OCI-LY3 (cell line): ENCODE measurements around the gene RBM34.
"Not testable (repeated sequence)": the region's sequence is repeated elsewhere in the genome, so short reads cannot be mapped to it uniquely, and the experiment has no call there.

Source experiments
- H2AFZ ChIP-seq: fragments of 200-600, 300-600 bp; shearing (Covaris generic); 2 replicates; pipeline ENCODE4 v1.6.0; 2014; ENCODE audit warnings: antibody characterized with exemption, low read depth, low read length
- H3K27ac ChIP-seq: fragments of 200-600, 300-600 bp; sonication (generic); 2 replicates; pipeline ENCODE4 v1.5.1; 2014; ENCODE audit warnings: mild to moderate bottlenecking, low read length, moderate library complexity, mixed read lengths
- H3K27me3 ChIP-seq: fragments of 200-600, 300-600 bp; sonication (generic); 2 replicates; pipeline ENCODE4 v1.6.1; 2014; ENCODE audit warnings: low read depth, low read length, mixed read lengths
- H3K36me3 ChIP-seq: fragments of 200-600, 300-600 bp; sonication (generic); replicated peaks from 2 replicates; pipeline ENCODE3; 2014; ENCODE audit warnings: low read depth, low read length, mixed read lengths
- H3K4me1 ChIP-seq: fragments of 300-600, 200-600 bp; sonication (generic); 2 replicates; pipeline ENCODE4 v1.6.1; 2014; ENCODE audit warnings: low read length, mixed read lengths
- H3K4me2 ChIP-seq: fragments of 200-600, 300-600 bp; sonication (generic); 2 replicates; pipeline ENCODE4 v1.6.1; 2014; ENCODE audit warnings: low read length, mixed read lengths
- H3K4me3 ChIP-seq: fragments of 300-600, 200-600 bp; sonication (generic); 2 replicates; pipeline ENCODE4 v1.5.1; 2014; ENCODE audit warnings: antibody characterized with exemption, mild to moderate bottlenecking, low read length, moderate library complexity
- H3K79me2 ChIP-seq: fragments of 300-600, 200-600 bp; shearing (Covaris generic); 2 replicates; pipeline ENCODE4 v1.6.1; 2014; ENCODE audit warnings: mild to moderate bottlenecking, low read length, mixed read lengths
- H3K9ac ChIP-seq: fragments of 300-600, 200-600 bp; shearing (Covaris generic); 2 replicates; pipeline ENCODE4 v1.6.0; 2014; ENCODE audit warnings: mild to moderate bottlenecking, low read length, moderate library complexity
- H3K9me3 ChIP-seq: fragments of 200-600, 300-600 bp; shearing (Covaris generic); 2 replicates; pipeline ENCODE4 v1.6.1; 2014; ENCODE audit warnings: low read length, mixed read lengths; ENCODE audit not compliant: insufficient read depth
- H4K20me1 ChIP-seq: fragments of 200-600, 300-600 bp; sonication (generic); 2 replicates; pipeline ENCODE4 v1.6.1; 2016; ENCODE audit warnings: low read length, mixed read lengths; ENCODE audit not compliant: insufficient read depth
- CTCF ChIP-seq: fragments of 200-600, 300-600 bp; sonication (generic); IDR thresholded peaks from 2 replicates; pipeline ENCODE4 v1.5.1; 2014; ENCODE audit warnings: antibody characterized with exemption, low read length, low read depth
- EZH2phosphoT487 ChIP-seq: fragments of 200-600 bp; shearing (Covaris generic); IDR thresholded peaks from 2 replicates; pipeline ENCODE4 v1.6.1; 2018; ENCODE audit warnings: antibody characterized with exemption, mixed run types, low read depth

RBM34 gene

GRCh38 chr1:235205687-235206086, 44.6 kb upstream of the RBM34 start:
- H3K9ac ChIP-seq = no peak overlapping the region
- H3K9me3 ChIP-seq = no peaks in the 10 kb centered on the region
- H3K4me2 ChIP-seq = no peak overlapping the region
- H3K4me3 ChIP-seq = no peak overlapping the region
- H3K27ac ChIP-seq = no peak overlapping the region
- H3K36me3 ChIP-seq = peaks cover 11% of the 10 kb centered on the region
- H2AFZ ChIP-seq = no peak overlapping the region
- TF ChIP-seq EZH2phosphoT487 (no peak), CTCF (no peak)
- peaks cover 3% of the 10 kb centered on the region; the same call in 1 of the 2 replicates for H4K20me1 ChIP-seq
- H3K27me3 ChIP-seq = no peaks in the 10 kb centered on the region
- H3K79me2 ChIP-seq = no peaks in the 10 kb centered on the region
- H3K4me1 ChIP-seq = no peaks in the 10 kb centered on the region

- H3K4me3 ChIP-seq = no peak overlapping the region
- H2AFZ ChIP-seq = no peak overlapping the region
- H3K27me3 ChIP-seq = no peaks in the 10 kb centered on the region
- peaks cover 3% of the 10 kb centered on the region; the same call in 1 of the 2 replicates for H4K20me1 ChIP-seq
- no peaks in the 10 kb centered on the region for H3K9me3 ChIP-seq
- H3K79me2 ChIP-seq = no peaks in the 10 kb centered on the region
- TF ChIP-seq CTCF = no peak
- no peak for TF ChIP-seq EZH2phosphoT487
- H3K27ac ChIP-seq = no peak overlapping the region
- peaks cover 4% of the 10 kb centered on the region for H3K36me3 ChIP-seq
- no peak overlapping the region for H3K9ac ChIP-seq
- H3K4me2 ChIP-seq = no peak overlapping the region
- no peaks in the 10 kb centered on the region for H3K4me1 ChIP-seq
These were observed 42.4 kb upstream of the RBM34 start for GRCh38 chr1:235203428-235203827.

GRCh38 chr1:235202447-235202846, 41.4 kb upstream of the RBM34 start:
- H3K4me1 ChIP-seq, H3K4me2 ChIP-seq, H3K79me2 ChIP-seq, H2AFZ ChIP-seq, H3K9me3 ChIP-seq, H3K4me3 ChIP-seq, H4K20me1 ChIP-seq, H3K27ac ChIP-seq, H3K9ac ChIP-seq, H3K36me3 ChIP-seq, H3K27me3 ChIP-seq: not testable (repeated sequence)

- no peaks in the 10 kb centered on the region for H3K27me3 ChIP-seq
- H3K27ac ChIP-seq = no peak overlapping the region
- no peaks in the 10 kb centered on the region for H4K20me1 ChIP-seq
- H3K9me3 ChIP-seq = no peaks in the 10 kb centered on the region
- H3K36me3 ChIP-seq = peaks cover 9% of the 10 kb centered on the region
- H3K79me2 ChIP-seq = no peaks in the 10 kb centered on the region
- H3K9ac ChIP-seq = no peak overlapping the region
- no peaks in the 10 kb centered on the region for H3K4me1 ChIP-seq
- no peak overlapping the region for H3K4me3 ChIP-seq
- H3K4me2 ChIP-seq = no peak overlapping the region
- no peak overlapping the region for H2AFZ ChIP-seq
- TF ChIP-seq CTCF (peak; percentile 58), EZH2phosphoT487 (no peak)
These were observed 38.4 kb upstream of the RBM34 start for GRCh38 chr1:235199441-235199840.

- Histone ChIP-seq H3K9ac (no peak overlapping the region), H3K36me3 (peaks cover 39% of the 10 kb centered on the region)
These were observed 29.4 kb upstream of the RBM34 start for GRCh38 chr1:235190431-235190830.

More at GRCh38 chr1:235190431-235190830, 29.4 kb upstream of the RBM34 start:
- H3K4me1 ChIP-seq = no peaks in the 10 kb centered on the region
- H3K4me2 ChIP-seq = no peak overlapping the region
- no peaks in the 10 kb centered on the region for H3K9me3 ChIP-seq
- no peak overlapping the region for H3K27ac ChIP-seq
- no peak overlapping the region for H3K4me3 ChIP-seq
- 0 out of 2 replicates have a peak, but pooled peaks cover 3% of the 10 kb centered on the region for H4K20me1 ChIP-seq
- no peaks in the 10 kb centered on the region for H3K27me3 ChIP-seq
- no peaks in the 10 kb centered on the region for H3K79me2 ChIP-seq
- H2AFZ ChIP-seq = no peak overlapping the region
- TF ChIP-seq CTCF = no peak
- TF ChIP-seq EZH2phosphoT487 = no peak
